Adrenal gland (tissue), 5 donors: ENCODE results near the gene COL23A1.

ENCODE experiments used
- POLR2A ChIP-seq, 2 donors: fragments of 450-650 bp; IDR thresholded peaks; one replicate each; pipeline ENCODE4 v1.6.1; 2017; ENCODE audit warnings: antibody characterized with exemption in 2 of 2, mild to moderate bottlenecking in 2 of 2, moderate library complexity in 1 of 2
- TF ChIP-seq, protein P1 (sequence below), 6 experiments: fragments of 450-650 bp in 4 of 6; fragments of 200-600 bp in 2 of 6; sonication (generic) in 1 of 6; IDR thresholded peaks; 1 replicate in 5 of 6; 2 replicates in 1 of 6; pipeline versions ENCODE4 v1.5.1 to v1.8.0; 2016 to 2021; ENCODE audit warnings: antibody characterized with exemption in 6 of 6, mild to moderate bottlenecking in 2 of 6, moderate library complexity in 1 of 6
- donor health status: DM: no; HTN: no; CAD: no.

DNA sequence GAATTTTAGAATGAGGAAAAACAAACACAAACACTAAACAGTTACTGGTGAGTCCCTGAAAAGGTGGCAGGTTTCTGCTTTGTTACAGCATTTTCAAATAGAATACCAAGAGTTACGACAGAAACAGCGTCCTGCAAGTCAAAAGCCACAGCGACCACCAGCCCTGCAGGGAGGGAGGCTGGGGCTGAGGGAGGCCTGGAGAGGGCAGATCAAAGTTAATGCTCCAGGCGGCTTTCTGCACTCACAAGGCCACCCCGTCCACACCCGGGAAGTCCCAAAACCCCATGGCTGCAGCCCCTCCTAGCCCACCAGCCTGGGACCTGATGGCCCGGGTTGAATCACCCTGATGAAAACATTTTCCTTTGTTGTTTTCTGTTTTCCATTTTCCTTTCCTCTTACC, 29.3 kb downstream of the COL23A1 start:
- TF ChIP-seq, protein P1, sequence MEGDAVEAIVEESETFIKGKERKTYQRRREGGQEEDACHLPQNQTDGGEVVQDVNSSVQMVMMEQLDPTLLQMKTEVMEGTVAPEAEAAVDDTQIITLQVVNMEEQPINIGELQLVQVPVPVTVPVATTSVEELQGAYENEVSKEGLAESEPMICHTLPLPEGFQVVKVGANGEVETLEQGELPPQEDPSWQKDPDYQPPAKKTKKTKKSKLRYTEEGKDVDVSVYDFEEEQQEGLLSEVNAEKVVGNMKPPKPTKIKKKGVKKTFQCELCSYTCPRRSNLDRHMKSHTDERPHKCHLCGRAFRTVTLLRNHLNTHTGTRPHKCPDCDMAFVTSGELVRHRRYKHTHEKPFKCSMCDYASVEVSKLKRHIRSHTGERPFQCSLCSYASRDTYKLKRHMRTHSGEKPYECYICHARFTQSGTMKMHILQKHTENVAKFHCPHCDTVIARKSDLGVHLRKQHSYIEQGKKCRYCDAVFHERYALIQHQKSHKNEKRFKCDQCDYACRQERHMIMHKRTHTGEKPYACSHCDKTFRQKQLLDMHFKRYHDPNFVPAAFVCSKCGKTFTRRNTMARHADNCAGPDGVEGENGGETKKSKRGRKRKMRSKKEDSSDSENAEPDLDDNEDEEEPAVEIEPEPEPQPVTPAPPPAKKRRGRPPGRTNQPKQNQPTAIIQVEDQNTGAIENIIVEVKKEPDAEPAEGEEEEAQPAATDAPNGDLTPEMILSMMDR (IDR thresholded peaks at IDR 0.05): no peak
- no peak for TF ChIP-seq POLR2A (IDR thresholded peaks at IDR 0.05)
